Smooth muscle cell of trachea (primary cell): Measurements from ENCODE around the gene PPP1R15B. TPM values are rescaled to one million over a fixed set of nuclear protein-coding genes. Genes with fewer than 3 reads are reported as not detected.

ENCODE experiments used
- total RNA-seq: library from RNA; depleted of rRNA; stranded (reverse); fragments of >200 nt; gene quantifications from 2 replicates; pipeline ENCODE4 v1.2.1, GENCODE V29; 2014

Gene PPP1R15B
- total RNA-seq, result 21.7 and 23.3 TPM in 2 replicates

GRCh38 chr1:204411451-204412204 is at the start of gene PPP1R15B:
Gene PPP1R15B (minus strand): TSS chr1:204411817. CDS start chr1:204411411, 406 bp downstream.

GRCh38 chr1:204359474-204360255 is 52.0 kb downstream of the PPP1R15B start, which contains the start of gene PLEKHA6:
Gene PLEKHA6 (minus strand): TSS chr1:204359929. CDS start chr1:204273727, 86,202 bp downstream.

Other genes with a start within 250 kb of the PPP1R15B start
- gene REN, start 245.5 kb downstream of the PPP1R15B start, total RNA-seq, result 0.15 TPM in 1 of 2 replicates, not detected in the other
- gene KISS1, start 215.3 kb downstream of the PPP1R15B start, total RNA-seq, result 0.33 and 1.7 TPM in 2 replicates
- gene GOLT1A, start 197.8 kb downstream of the PPP1R15B start, total RNA-seq, result not detected in 2 replicates
- 2.3 and 7.4 TPM in 2 replicates for gene PLEKHA6, start 51.9 kb downstream of the PPP1R15B start, total RNA-seq
- gene PIK3C2B, start 83.0 kb upstream of the PPP1R15B start, total RNA-seq, result 1.5 and 4.3 TPM in 2 replicates
- gene MDM4, start 104.6 kb upstream of the PPP1R15B start, total RNA-seq, result 25.3 and 44.2 TPM in 2 replicates